ENCODE measurements around the gene CLASP1.
"Not testable (repeated sequence)": the region's sequence is repeated elsewhere in the genome, so short reads cannot be mapped to it uniquely, and the experiment has no call there.

Gene CLASP1

GRCh38 chr2:121356058-121356640 is 293.1 kb downstream of the CLASP1 start:
- Mint-ChIP-seq H3K4me3 (no peak overlapping the region), H3K36me3 (peaks cover 7% of the 10 kb centered on the region), H3K27ac (no peak overlapping the region), H3K4me1 (no peaks in the 10 kb centered on the region), H3K27me3 (no peaks in the 10 kb centered on the region), H3K9me3 (no peaks in the 10 kb centered on the region)

- Mint-ChIP-seq H3K27me3 (no peaks in the 10 kb centered on the region), H3K36me3 (peaks cover 6% of the 10 kb centered on the region), H3K27ac (peak overlapping the region; percentile 21), H3K9me3 (no peaks in the 10 kb centered on the region), H3K4me3 (no peak overlapping the region), H3K4me1 (no peaks in the 10 kb centered on the region)
Measured at GRCh38 chr2:121355488-121355887, 293.8 kb downstream of the CLASP1 start.

- H3K4me1 Mint-ChIP-seq = no peaks in the 10 kb centered on the region
- no peaks in the 10 kb centered on the region for H3K9me3 Mint-ChIP-seq
- peaks cover 13% of the 10 kb centered on the region for H3K36me3 Mint-ChIP-seq
- H3K4me3 Mint-ChIP-seq = no peak overlapping the region
- H3K27me3 Mint-ChIP-seq = no peaks in the 10 kb centered on the region
- H3K27ac Mint-ChIP-seq = no peak overlapping the region
Measured at GRCh38 chr2:121351521-121352318, 297.5 kb downstream of the CLASP1 start.

GRCh38 chr2:121350890-121351289 is 298.4 kb downstream of the CLASP1 start:
- Mint-ChIP-seq H3K4me3 (no peak overlapping the region), H3K27me3 (no peaks in the 10 kb centered on the region), H3K9me3 (no peaks in the 10 kb centered on the region), H3K4me1 (no peaks in the 10 kb centered on the region), H3K36me3 (peaks cover 11% of the 10 kb centered on the region), H3K27ac (no peak overlapping the region)

- H3K36me3 Mint-ChIP-seq = peaks cover 11% of the 10 kb centered on the region
- no peaks in the 10 kb centered on the region for H3K9me3 Mint-ChIP-seq
- H3K27me3 Mint-ChIP-seq = no peaks in the 10 kb centered on the region
- H3K4me3 Mint-ChIP-seq = no peak overlapping the region
- no peaks in the 10 kb centered on the region for H3K4me1 Mint-ChIP-seq
- no peak overlapping the region for H3K27ac Mint-ChIP-seq
Measured at GRCh38 chr2:121350402-121350775, 298.9 kb downstream of the CLASP1 start.

GRCh38 chr2:121349721-121350401 is 299.4 kb downstream of the CLASP1 start:
- no peaks in the 10 kb centered on the region for H3K9me3 Mint-ChIP-seq
- no peaks in the 10 kb centered on the region for H3K27me3 Mint-ChIP-seq

GRCh38 chr2:121348128-121348740 is 301.0 kb downstream of the CLASP1 start:
- Mint-ChIP-seq H3K4me3 (no peak overlapping the region), H3K4me1 (no peaks in the 10 kb centered on the region), H3K36me3 (peaks cover 14% of the 10 kb centered on the region), H3K27ac (no peak overlapping the region), H3K9me3 (no peaks in the 10 kb centered on the region), H3K27me3 (no peaks in the 10 kb centered on the region)

More at GRCh38 chr2:121349721-121350401, 299.4 kb downstream of the CLASP1 start:
- Mint-ChIP-seq H3K4me3 (no peak overlapping the region), H3K27ac (no peak overlapping the region), H3K36me3 (peaks cover 11% of the 10 kb centered on the region), H3K4me1 (no peaks in the 10 kb centered on the region)

GRCh38 chr2:121346859-121347258 is 302.4 kb downstream of the CLASP1 start:
- H3K4me1 Mint-ChIP-seq = no peaks in the 10 kb centered on the region
- no peaks in the 10 kb centered on the region for H3K27me3 Mint-ChIP-seq
- no peak overlapping the region for H3K27ac Mint-ChIP-seq
- no peak overlapping the region for H3K4me3 Mint-ChIP-seq
- no peaks in the 10 kb centered on the region for H3K9me3 Mint-ChIP-seq
- H3K36me3 Mint-ChIP-seq = peaks cover 14% of the 10 kb centered on the region

GRCh38 chr2:121346407-121346806 is 302.9 kb downstream of the CLASP1 start:
- Mint-ChIP-seq H3K27ac (no peak overlapping the region), H3K36me3 (peaks cover 16% of the 10 kb centered on the region)

GRCh38 chr2:121345887-121346286 is 303.4 kb downstream of the CLASP1 start:
- no peaks in the 10 kb centered on the region for H3K9me3 Mint-ChIP-seq
- no peak overlapping the region for H3K27ac Mint-ChIP-seq
- H3K36me3 Mint-ChIP-seq = peaks cover 19% of the 10 kb centered on the region
- H3K4me1 Mint-ChIP-seq = no peaks in the 10 kb centered on the region
- no peaks in the 10 kb centered on the region for H3K27me3 Mint-ChIP-seq
- no peak overlapping the region for H3K4me3 Mint-ChIP-seq

More at GRCh38 chr2:121346407-121346806, 302.9 kb downstream of the CLASP1 start:
- Mint-ChIP-seq H3K4me1 (no peaks in the 10 kb centered on the region), H3K9me3 (no peaks in the 10 kb centered on the region), H3K27me3 (no peaks in the 10 kb centered on the region), H3K4me3 (no peak overlapping the region)

- no peaks in the 10 kb centered on the region for H3K27me3 Mint-ChIP-seq
- no peaks in the 10 kb centered on the region for H3K9me3 Mint-ChIP-seq
- peaks cover 21% of the 10 kb centered on the region for H3K36me3 Mint-ChIP-seq
- no peak overlapping the region for H3K27ac Mint-ChIP-seq
- H3K4me3 Mint-ChIP-seq = no peak overlapping the region
- H3K4me1 Mint-ChIP-seq = no peaks in the 10 kb centered on the region
Measured at GRCh38 chr2:121345101-121345500, 304.2 kb downstream of the CLASP1 start.

- H3K36me3 Mint-ChIP-seq = peaks cover 23% of the 10 kb centered on the region
- not testable (repeated sequence) for H3K27ac Mint-ChIP-seq, H3K9me3 Mint-ChIP-seq, H3K4me1 Mint-ChIP-seq, H3K27me3 Mint-ChIP-seq, H3K4me3 Mint-ChIP-seq
Measured at GRCh38 chr2:121343828-121344399, 305.3 kb downstream of the CLASP1 start.

GRCh38 chr2:121343191-121343590 is 306.1 kb downstream of the CLASP1 start:
- H3K4me3 Mint-ChIP-seq = no peak overlapping the region
- H3K27ac Mint-ChIP-seq = peak overlapping the region; percentile 42
- peaks cover 23% of the 10 kb centered on the region for H3K36me3 Mint-ChIP-seq
- H3K9me3 Mint-ChIP-seq = no peaks in the 10 kb centered on the region
- no peaks in the 10 kb centered on the region for H3K27me3 Mint-ChIP-seq
- H3K4me1 Mint-ChIP-seq = no peaks in the 10 kb centered on the region

GRCh38 chr2:121342751-121343150 is 306.5 kb downstream of the CLASP1 start:
- Mint-ChIP-seq H3K27me3 (no peaks in the 10 kb centered on the region), H3K27ac (no peak overlapping the region), H3K4me3 (no peak overlapping the region), H3K4me1 (no peaks in the 10 kb centered on the region), H3K9me3 (no peaks in the 10 kb centered on the region), H3K36me3 (peaks cover 20% of the 10 kb centered on the region)

- no peak overlapping the region for H3K4me3 Mint-ChIP-seq
- peaks cover 17% of the 10 kb centered on the region for H3K36me3 Mint-ChIP-seq
- H3K27me3 Mint-ChIP-seq = no peaks in the 10 kb centered on the region
- no peaks in the 10 kb centered on the region for H3K4me1 Mint-ChIP-seq
- peak overlapping the region; percentile 5 for H3K27ac Mint-ChIP-seq
- no peaks in the 10 kb centered on the region for H3K9me3 Mint-ChIP-seq
Measured at GRCh38 chr2:121340926-121341325, 308.3 kb downstream of the CLASP1 start.

Data from activated naive CD4-positive, alpha-beta T cell treated with anti-CD3 and anti-CD28 coated beads, Interleukin-2, amount 50 U/mL, for 24 hours (primary cell).